Caco-2 (cell line): ENCODE results near the gene DIO1. TPM values are rescaled to one million over a fixed set of nuclear protein-coding genes. Genes with fewer than 3 reads are reported as not detected.

Source experiments
- BruUV-seq: library from RNA; stranded (reverse); fragments of 400-500 nt; replicated peaks from 2 replicates; lab custom pipeline; 2021; lab: Mats Ljungman, UMichigan
- CTCF ChIA-PET: fragments of 300-600 bp; sonication (Branson Sonifier 250); formaldehyde crosslinking; loops from one replicate; lab custom pipeline; 2022; ENCODE audit warnings: antibody characterized with exemption; lab: Charles Lee
- POLR2A ChIA-PET: fragments of 300-600 bp; sonication (Branson Sonifier 250); formaldehyde crosslinking; loops from one replicate; lab custom pipeline; 2022; ENCODE audit warnings: antibody characterized with exemption; lab: Charles Lee
- DNase-seq, 2 experiments: peaks; one replicate each; pipeline versions ENCODE4 v3.0.0 to v3.0.0-alpha.2; 2020 to 2022
- H3K27me3 ChIP-seq: replicated peaks from 2 replicates; pipeline ENCODE4 v1.6.0; 2011; ENCODE audit warnings: low read length; ENCODE audit not compliant: control insufficient read depth, insufficient read depth
- H3K36me3 ChIP-seq: 2 replicates; pipeline ENCODE4 v1.5.1; 2011; ENCODE audit warnings: low read length; ENCODE audit not compliant: control insufficient read depth, insufficient read depth
- H3K4me1 ChIP-seq: fragments of 250-450 bp; sonication (Bioruptor Pico); 2 replicates; pipeline ENCODE4 v1.5.1; 2020; ENCODE audit warnings: mild to moderate bottlenecking
- H3K4me3 ChIP-seq: 2 replicates; pipeline ENCODE4 v1.5.1; 2011; ENCODE audit warnings: low read depth, mild to moderate bottlenecking, control low read depth, low read length
- H3K9me3 ChIP-seq: fragments of 250-450 bp; sonication (Bioruptor Pico); 2 replicates; pipeline ENCODE4 v1.5.1; 2020; ENCODE audit warnings: mild to moderate bottlenecking, moderate library complexity
- H3K27ac Mint-ChIP-seq: one replicate; pipeline ENCODE4 v1.8.0; 2022; ENCODE audit warnings: mixed read lengths; ENCODE audit not compliant: unreplicated experiment
- H3K27me3 Mint-ChIP-seq: one replicate; pipeline ENCODE4 v1.8.0; 2022; ENCODE audit warnings: mixed read lengths; ENCODE audit not compliant: insufficient read depth, unreplicated experiment
- H3K36me3 Mint-ChIP-seq: one replicate; pipeline ENCODE4 v1.8.0; 2022; ENCODE audit warnings: mild to moderate bottlenecking, mixed read lengths; ENCODE audit not compliant: insufficient read depth, unreplicated experiment
- H3K4me1 Mint-ChIP-seq: one replicate; pipeline ENCODE4 v1.8.0; 2022; ENCODE audit warnings: low read depth, mixed read lengths; ENCODE audit not compliant: unreplicated experiment
- H3K4me3 Mint-ChIP-seq: one replicate; pipeline ENCODE4 v1.8.0; 2022; ENCODE audit warnings: mild to moderate bottlenecking, moderate library complexity, mixed read lengths; ENCODE audit not compliant: unreplicated experiment
- H3K9me3 Mint-ChIP-seq: one replicate; pipeline ENCODE4 v1.8.0; 2022; ENCODE audit warnings: mixed read lengths; ENCODE audit not compliant: unreplicated experiment
- intact Hi-C: fragments of 100-400 bp; cut with micrococcal nuclease; formaldehyde crosslinking; loops from one replicate; pipeline ENCODE4 v1.10.0; 2022; ENCODE audit not compliant: unreplicated experiment
- total RNA-seq: library from RNA; stranded (reverse); gene quantifications from 2 replicates; pipeline ENCODE4 v1.2.3, GENCODE V29; 2022
- TF ChIP-seq, protein P1 (sequence below), 2 experiments: fragments of 200-600 bp in 1 of 2; IDR thresholded peaks; 1 replicate in 1 of 2; 2 replicates in 1 of 2; pipeline versions ENCODE4 v1.5.1 to v1.8.0; 2011 to 2022; ENCODE audit warnings: antibody characterized with exemption in 1 of 2, control low read depth in 1 of 2, inconsistent platforms in 1 of 2, low read depth in 1 of 2, low read length in 1 of 2, mild to moderate bottlenecking in 1 of 2, moderate library complexity in 1 of 2; ENCODE audit not compliant: insufficient read depth in 1 of 2, severe bottlenecking in 1 of 2, unreplicated experiment in 1 of 2

DIO1 gene
- total RNA-seq, 1 experiment from 2014 or later, result 7.1 TPM

GRCh38 chr1:53911442-53911841 lies 17.5 kb downstream of the DIO1 start:
- Histone ChIP-seq H3K4me1 (peaks cover 61% of the 10 kb centered on the region), H3K27me3 (no peaks in the 10 kb centered on the region), H3K36me3 (no peaks in the 10 kb centered on the region), H3K4me3 (no peak overlapping the region), H3K9me3 (no peaks in the 10 kb centered on the region)
- Mint-ChIP-seq H3K4me3 (no peak overlapping the region), H3K27ac (no peak overlapping the region), H3K36me3 (peaks cover 9% of the 10 kb centered on the region), H3K4me1 (peaks cover 28% of the 10 kb centered on the region), H3K27me3 (no peaks in the 10 kb centered on the region), H3K9me3 (no peaks in the 10 kb centered on the region)
- DNase-seq, result no peak
- TF ChIP-seq, protein P1, sequence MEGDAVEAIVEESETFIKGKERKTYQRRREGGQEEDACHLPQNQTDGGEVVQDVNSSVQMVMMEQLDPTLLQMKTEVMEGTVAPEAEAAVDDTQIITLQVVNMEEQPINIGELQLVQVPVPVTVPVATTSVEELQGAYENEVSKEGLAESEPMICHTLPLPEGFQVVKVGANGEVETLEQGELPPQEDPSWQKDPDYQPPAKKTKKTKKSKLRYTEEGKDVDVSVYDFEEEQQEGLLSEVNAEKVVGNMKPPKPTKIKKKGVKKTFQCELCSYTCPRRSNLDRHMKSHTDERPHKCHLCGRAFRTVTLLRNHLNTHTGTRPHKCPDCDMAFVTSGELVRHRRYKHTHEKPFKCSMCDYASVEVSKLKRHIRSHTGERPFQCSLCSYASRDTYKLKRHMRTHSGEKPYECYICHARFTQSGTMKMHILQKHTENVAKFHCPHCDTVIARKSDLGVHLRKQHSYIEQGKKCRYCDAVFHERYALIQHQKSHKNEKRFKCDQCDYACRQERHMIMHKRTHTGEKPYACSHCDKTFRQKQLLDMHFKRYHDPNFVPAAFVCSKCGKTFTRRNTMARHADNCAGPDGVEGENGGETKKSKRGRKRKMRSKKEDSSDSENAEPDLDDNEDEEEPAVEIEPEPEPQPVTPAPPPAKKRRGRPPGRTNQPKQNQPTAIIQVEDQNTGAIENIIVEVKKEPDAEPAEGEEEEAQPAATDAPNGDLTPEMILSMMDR (IDR thresholded peaks at IDR 0.05; ENCODE audit: insufficient read depth in 1 of 2, low read depth in 1 of 2, low read length in 1 of 2, severe bottlenecking in 1 of 2, unreplicated experiment in 1 of 2), result no peak
- CTCF ChIA-PET, result no interaction called here
- intact Hi-C loops, result no loop called here
- BruUV-seq, result no TSS peak
- POLR2A ChIA-PET, result no interaction called here

DNA sequence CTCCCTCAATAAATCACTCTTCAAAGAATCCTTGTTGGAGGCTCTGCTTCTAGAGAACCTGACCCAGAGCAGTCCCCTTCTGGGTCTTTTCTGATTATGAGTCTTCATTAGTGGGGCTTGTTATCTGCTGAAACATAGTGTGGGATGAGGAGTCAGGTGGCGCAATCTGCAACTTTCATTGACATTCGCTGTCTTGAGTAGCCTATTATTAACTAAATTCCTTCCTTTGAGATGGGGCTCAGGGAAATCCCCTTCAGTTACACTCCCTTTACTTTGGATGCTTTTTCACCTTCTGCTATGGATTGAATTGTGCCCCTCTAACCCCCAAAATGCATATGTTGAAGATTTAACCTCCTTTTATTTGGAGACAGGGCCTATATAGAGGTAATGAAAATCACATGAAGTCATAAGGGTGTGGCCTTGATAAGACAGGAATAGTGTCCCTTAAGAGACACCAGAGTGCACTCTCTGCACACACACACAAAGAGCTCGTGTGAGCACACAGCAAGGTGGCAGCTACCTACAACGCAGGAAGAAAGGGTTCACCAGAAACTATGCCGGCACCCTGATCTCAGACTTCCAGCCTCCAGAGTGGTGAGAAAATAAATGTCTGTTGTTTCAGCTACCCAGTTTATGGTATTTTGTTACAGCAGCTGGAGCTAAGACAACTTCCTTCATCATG lies 19.5 kb downstream of the DIO1 start:
- no peak overlapping the region for H3K4me3 Mint-ChIP-seq
- BruUV-seq, result no TSS peak
- Histone ChIP-seq H3K4me1 (peaks cover 41% of the 10 kb centered on the region), H3K9me3 (no peaks in the 10 kb centered on the region), H3K27me3 (no peaks in the 10 kb centered on the region), H3K36me3 (no peaks in the 10 kb centered on the region), H3K4me3 (no peak overlapping the region)
- no peaks in the 10 kb centered on the region for H3K9me3 Mint-ChIP-seq
- intact Hi-C loops, result loop anchor here (2.0 kb wide), 1 partner anchor 35 kb away; no protein-coding TSS in a partner anchor
- no peaks in the 10 kb centered on the region for H3K27me3 Mint-ChIP-seq
- ChIA-PET POLR2A (interaction anchor here (0.9 kb wide), 1 partner anchor 32 kb away, joined by 4 read pairs; the partner anchor contains the start of gene IFT25), CTCF (interaction anchor here (0.7 to 2.3 kb wide), 3 partner anchors 32 to 46 kb away, joined by 4 to 8 read pairs (median 5); partner anchors contain the start of gene IFT25)
- no peak for DNase-seq
- H3K36me3 Mint-ChIP-seq, result peaks cover 9% of the 10 kb centered on the region
- TF ChIP-seq, protein P1 (IDR thresholded peaks at IDR 0.05; ENCODE audit: insufficient read depth in 1 of 2, low read depth in 1 of 2, low read length in 1 of 2, severe bottlenecking in 1 of 2, unreplicated experiment in 1 of 2), result no peak
- peaks cover 25% of the 10 kb centered on the region for H3K4me1 Mint-ChIP-seq
- peak overlapping the region; percentile 46 for H3K27ac Mint-ChIP-seq

DNA sequence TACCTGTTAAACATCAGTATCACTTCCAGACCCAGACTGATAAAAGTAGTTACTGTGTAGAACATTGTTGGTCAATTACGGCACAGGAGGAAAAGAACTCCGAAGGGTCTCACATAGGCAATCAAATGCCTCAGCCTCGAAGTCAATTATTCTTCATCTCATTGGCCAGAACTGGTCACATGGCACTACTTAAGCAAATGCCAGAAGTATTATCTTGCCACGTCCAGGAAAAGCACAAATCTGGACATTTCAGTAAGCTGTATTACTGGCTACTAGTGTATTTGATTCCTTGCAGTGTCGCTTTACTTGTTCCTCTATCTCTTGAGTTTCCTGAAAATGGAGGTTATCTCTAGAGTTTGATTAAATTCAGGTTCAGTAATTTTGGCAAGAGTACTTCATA lies 24.4 kb downstream of the DIO1 start:
- intact Hi-C loops, result loop anchor here (2.0 kb wide), 1 partner anchor 16 kb away; no protein-coding TSS in a partner anchor
- Histone ChIP-seq H3K4me3 (no peak overlapping the region), H3K36me3 (no peaks in the 10 kb centered on the region), H3K4me1 (peaks cover 16% of the 10 kb centered on the region), H3K9me3 (no peaks in the 10 kb centered on the region), H3K27me3 (no peaks in the 10 kb centered on the region)
- no peak overlapping the region for H3K27ac Mint-ChIP-seq
- H3K4me3 Mint-ChIP-seq, result no peak overlapping the region
- TF ChIP-seq, protein P1 (IDR thresholded peaks at IDR 0.05; ENCODE audit: insufficient read depth in 1 of 2, low read depth in 1 of 2, low read length in 1 of 2, severe bottlenecking in 1 of 2, unreplicated experiment in 1 of 2), result no peak
- H3K9me3 Mint-ChIP-seq, result no peaks in the 10 kb centered on the region
- ChIA-PET POLR2A (no interaction called here), CTCF (interaction anchor here (1.2 kb wide), 1 partner anchor 27 kb away, joined by 3 read pairs; the partner anchor contains the start of genes IFT25 and LRRC42)
- no peaks in the 10 kb centered on the region for H3K27me3 Mint-ChIP-seq
- BruUV-seq, result no TSS peak
- H3K36me3 Mint-ChIP-seq, result no peaks in the 10 kb centered on the region
- DNase-seq, result no peak
- H3K4me1 Mint-ChIP-seq, result peaks cover 9% of the 10 kb centered on the region
